ENCODE results near the gene DPP3.

DPP3 gene

DNA sequence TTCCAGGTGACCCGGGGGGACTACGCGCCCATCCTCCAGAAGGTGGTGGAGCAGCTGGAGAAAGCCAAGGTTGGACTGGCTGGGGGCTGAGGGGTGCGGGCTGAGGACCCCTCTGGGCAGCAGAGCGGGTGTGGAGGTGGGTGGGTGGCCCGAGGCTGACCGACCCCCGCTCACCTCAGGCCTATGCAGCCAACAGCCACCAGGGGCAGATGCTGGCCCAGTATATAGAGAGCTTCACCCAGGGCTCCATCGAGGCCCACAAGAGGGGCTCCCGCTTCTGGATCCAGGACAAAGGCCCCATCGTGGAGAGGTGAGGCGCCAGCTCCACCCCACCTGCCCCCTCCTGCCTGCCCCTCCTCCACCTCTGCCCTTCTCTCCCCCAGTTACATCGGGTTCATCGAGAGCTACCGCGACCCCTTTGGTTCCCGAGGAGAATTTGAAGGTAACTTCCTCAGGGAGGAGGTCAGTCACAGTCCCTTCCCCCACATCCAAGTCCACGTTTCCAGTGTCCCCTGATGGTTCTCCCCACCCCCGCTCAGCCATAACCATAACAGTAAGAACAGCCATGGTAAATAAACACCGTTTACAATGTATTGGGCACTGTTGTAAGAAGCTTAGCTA, 11.2 kb downstream of the DPP3 start:
- 0 out of 3 replicates have a peak, but pooled peaks have one; percentile 38 for ATAC-seq (ENCODE audit: low read depth)
- peaks cover 4% of the 10 kb centered on the region; the same call in 1 of the 2 replicates for H3K36me3 ChIP-seq (ENCODE audit: low read depth)
- no peaks in the 10 kb centered on the region for H3K9me3 ChIP-seq (ENCODE audit: severe bottlenecking)
- no peaks in the 10 kb centered on the region for H3K27me3 ChIP-seq (ENCODE audit: insufficient read depth, poor library complexity, severe bottlenecking)
- no peak overlapping the region for H3K27ac ChIP-seq (ENCODE audit: poor library complexity, severe bottlenecking)
- no peak for DNase-seq (ENCODE audit: low spot score)
- TF ChIP-seq, protein P1, sequence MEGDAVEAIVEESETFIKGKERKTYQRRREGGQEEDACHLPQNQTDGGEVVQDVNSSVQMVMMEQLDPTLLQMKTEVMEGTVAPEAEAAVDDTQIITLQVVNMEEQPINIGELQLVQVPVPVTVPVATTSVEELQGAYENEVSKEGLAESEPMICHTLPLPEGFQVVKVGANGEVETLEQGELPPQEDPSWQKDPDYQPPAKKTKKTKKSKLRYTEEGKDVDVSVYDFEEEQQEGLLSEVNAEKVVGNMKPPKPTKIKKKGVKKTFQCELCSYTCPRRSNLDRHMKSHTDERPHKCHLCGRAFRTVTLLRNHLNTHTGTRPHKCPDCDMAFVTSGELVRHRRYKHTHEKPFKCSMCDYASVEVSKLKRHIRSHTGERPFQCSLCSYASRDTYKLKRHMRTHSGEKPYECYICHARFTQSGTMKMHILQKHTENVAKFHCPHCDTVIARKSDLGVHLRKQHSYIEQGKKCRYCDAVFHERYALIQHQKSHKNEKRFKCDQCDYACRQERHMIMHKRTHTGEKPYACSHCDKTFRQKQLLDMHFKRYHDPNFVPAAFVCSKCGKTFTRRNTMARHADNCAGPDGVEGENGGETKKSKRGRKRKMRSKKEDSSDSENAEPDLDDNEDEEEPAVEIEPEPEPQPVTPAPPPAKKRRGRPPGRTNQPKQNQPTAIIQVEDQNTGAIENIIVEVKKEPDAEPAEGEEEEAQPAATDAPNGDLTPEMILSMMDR (IDR thresholded peaks at IDR 0.05; ENCODE audit: poor library complexity, severe bottlenecking): peak; percentile 11
- no peak overlapping the region for H3K4me3 ChIP-seq (ENCODE audit: severe bottlenecking)
- H3K4me1 ChIP-seq (ENCODE audit: insufficient read depth, poor library complexity, severe bottlenecking): no peaks in the 10 kb centered on the region

- ATAC-seq (ENCODE audit: low read depth): no peak
Observed at GRCh38 chr11:66492161-66492865, 12.1 kb downstream of the DPP3 start.

GRCh38 chr11:66493130-66493529, 12.9 kb downstream of the DPP3 start:
- H3K27ac ChIP-seq (ENCODE audit: poor library complexity, severe bottlenecking): no peak overlapping the region
- ATAC-seq (ENCODE audit: low read depth): no peak
- no peak for DNase-seq (ENCODE audit: low spot score)
- peaks cover 5% of the 10 kb centered on the region for H3K36me3 ChIP-seq (ENCODE audit: low read depth)
- TF ChIP-seq, protein P1 (IDR thresholded peaks at IDR 0.05; ENCODE audit: poor library complexity, severe bottlenecking): no peak
- no peaks in the 10 kb centered on the region for H3K4me1 ChIP-seq (ENCODE audit: insufficient read depth, poor library complexity, severe bottlenecking)
- H3K4me3 ChIP-seq (ENCODE audit: severe bottlenecking): no peak overlapping the region
- no peaks in the 10 kb centered on the region for H3K27me3 ChIP-seq (ENCODE audit: insufficient read depth, poor library complexity, severe bottlenecking)
- H3K9me3 ChIP-seq (ENCODE audit: severe bottlenecking): no peaks in the 10 kb centered on the region

More at GRCh38 chr11:66492161-66492865, 12.1 kb downstream of the DPP3 start:
- no peaks in the 10 kb centered on the region for H3K27me3 ChIP-seq (ENCODE audit: insufficient read depth, poor library complexity, severe bottlenecking)
- TF ChIP-seq, protein P1 (IDR thresholded peaks at IDR 0.05; ENCODE audit: poor library complexity, severe bottlenecking): no peak
- no peaks in the 10 kb centered on the region for H3K4me1 ChIP-seq (ENCODE audit: insufficient read depth, poor library complexity, severe bottlenecking)
- H3K4me3 ChIP-seq (ENCODE audit: severe bottlenecking): no peak overlapping the region
- no peak for DNase-seq (ENCODE audit: low spot score)
- peaks cover 4% of the 10 kb centered on the region; the same call in 1 of the 2 replicates for H3K36me3 ChIP-seq (ENCODE audit: low read depth)
- no peak overlapping the region for H3K27ac ChIP-seq (ENCODE audit: poor library complexity, severe bottlenecking)
- H3K9me3 ChIP-seq (ENCODE audit: severe bottlenecking): no peaks in the 10 kb centered on the region

DNA sequence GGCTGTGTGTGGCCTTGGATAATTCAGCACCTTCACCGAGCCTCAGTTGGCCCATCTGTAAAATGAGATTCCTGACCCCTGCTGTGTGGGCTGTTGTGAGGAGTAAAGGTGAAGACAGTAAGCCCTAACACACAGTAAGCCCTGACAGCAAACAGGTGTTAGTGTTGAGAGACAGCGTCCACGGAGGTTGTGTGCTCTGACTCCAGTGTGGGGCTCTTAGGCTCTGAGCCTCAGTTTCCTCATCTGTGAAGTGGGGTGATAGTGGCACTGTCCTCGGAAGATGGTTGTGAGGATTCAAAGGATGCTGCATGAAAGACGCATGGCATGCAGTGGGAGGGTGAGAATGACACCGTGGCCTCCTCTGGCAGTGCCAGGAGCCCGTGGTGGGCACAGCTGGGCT, 14.2 kb downstream of the DPP3 start:
- Histone ChIP-seq H3K4me1 (ENCODE audit: insufficient read depth, poor library complexity, severe bottlenecking) (no peaks in the 10 kb centered on the region), H3K9me3 (ENCODE audit: severe bottlenecking) (no peaks in the 10 kb centered on the region), H3K36me3 (ENCODE audit: low read depth) (peaks cover 13% of the 10 kb centered on the region), H3K27ac (ENCODE audit: poor library complexity, severe bottlenecking) (no peak overlapping the region), H3K27me3 (ENCODE audit: insufficient read depth, poor library complexity, severe bottlenecking) (no peaks in the 10 kb centered on the region), H3K4me3 (ENCODE audit: severe bottlenecking) (no peak overlapping the region)
- DNase-seq (ENCODE audit: low spot score): no peak
- no peak for ATAC-seq (ENCODE audit: low read depth)
- TF ChIP-seq, protein P1 (IDR thresholded peaks at IDR 0.05; ENCODE audit: poor library complexity, severe bottlenecking): no peak

DNA sequence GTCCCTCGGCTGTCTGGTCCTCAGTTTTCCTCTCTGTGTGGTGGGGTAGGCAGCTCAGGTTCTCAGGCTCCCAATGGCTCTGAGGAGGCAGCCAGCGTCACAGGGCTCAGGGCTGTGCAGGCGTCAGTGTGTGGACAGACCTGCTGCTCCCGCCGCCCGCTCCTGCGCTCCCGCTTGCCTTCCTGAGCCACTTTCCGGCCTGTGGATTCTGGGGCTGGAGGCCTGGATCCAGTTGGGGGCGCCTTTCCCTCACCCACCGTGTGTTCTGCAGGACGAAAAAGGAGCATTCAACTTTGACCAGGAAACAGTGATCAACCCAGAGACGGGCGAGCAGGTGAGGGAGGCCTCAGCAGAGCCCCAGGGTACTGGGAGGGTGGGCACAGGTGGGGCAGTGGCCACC, 14.7 kb downstream of the DPP3 start:
- TF ChIP-seq, protein P1 (IDR thresholded peaks at IDR 0.05; ENCODE audit: poor library complexity, severe bottlenecking): no peak
- no peak overlapping the region for H3K27ac ChIP-seq (ENCODE audit: poor library complexity, severe bottlenecking)
- DNase-seq (ENCODE audit: low spot score): no peak
- no peaks in the 10 kb centered on the region for H3K9me3 ChIP-seq (ENCODE audit: severe bottlenecking)
- peaks cover 13% of the 10 kb centered on the region for H3K36me3 ChIP-seq (ENCODE audit: low read depth)
- no peaks in the 10 kb centered on the region for H3K4me1 ChIP-seq (ENCODE audit: insufficient read depth, poor library complexity, severe bottlenecking)
- H3K27me3 ChIP-seq (ENCODE audit: insufficient read depth, poor library complexity, severe bottlenecking): no peaks in the 10 kb centered on the region
- H3K4me3 ChIP-seq (ENCODE audit: severe bottlenecking): no peak overlapping the region
- ATAC-seq (ENCODE audit: low read depth): no peak

Measured in RWPE2 (cell line).